HG02642 (cell line): ENCODE data around the gene ERC1.
"Not testable (repeated sequence)": the region's sequence is repeated elsewhere in the genome, so short reads cannot be mapped to it uniquely, and the experiment has no call there.

Experiments
- ATAC-seq: cut with Tn5 transposase; IDR thresholded peaks from one replicate; pipeline ENCODE4 v1.9.1; 2021; ENCODE audit warnings: mild to moderate bottlenecking; ENCODE audit not compliant: unreplicated experiment, poor library complexity

The ERC1 gene

DNA sequence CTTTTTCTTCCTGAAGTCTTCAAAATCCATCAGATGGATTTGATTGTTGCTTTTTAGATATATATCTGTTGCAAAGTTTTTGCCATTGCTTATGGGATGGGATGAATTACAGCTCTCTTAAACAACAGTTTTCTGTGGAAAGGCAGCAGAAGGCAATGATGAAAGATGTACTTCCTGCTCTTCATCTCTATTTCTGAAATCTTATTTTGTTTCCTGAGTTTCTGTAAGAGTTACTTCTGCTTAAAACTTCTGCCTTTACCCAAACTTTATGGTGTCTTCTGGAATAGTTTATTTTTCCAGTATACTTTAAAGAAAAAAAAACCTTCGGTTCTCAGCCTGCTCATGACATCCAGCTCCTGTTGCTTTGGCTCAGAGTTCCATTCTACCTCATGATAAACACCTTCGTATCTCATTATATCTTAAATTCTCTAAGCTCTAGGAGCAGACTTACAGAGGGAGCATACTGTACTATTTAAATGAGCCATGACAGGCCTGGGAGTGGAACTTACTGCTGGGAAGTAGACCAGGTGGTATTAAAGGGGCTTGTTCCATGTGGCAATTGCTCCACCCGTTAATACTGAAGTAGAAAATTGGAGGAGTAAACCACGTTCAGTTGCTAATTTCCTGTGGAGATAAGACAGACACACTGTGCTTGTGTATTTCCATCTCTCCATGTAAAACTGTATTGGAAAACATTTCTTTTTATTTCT, 314.9 kb downstream of the ERC1 start:
- no peak for ATAC-seq

DNA sequence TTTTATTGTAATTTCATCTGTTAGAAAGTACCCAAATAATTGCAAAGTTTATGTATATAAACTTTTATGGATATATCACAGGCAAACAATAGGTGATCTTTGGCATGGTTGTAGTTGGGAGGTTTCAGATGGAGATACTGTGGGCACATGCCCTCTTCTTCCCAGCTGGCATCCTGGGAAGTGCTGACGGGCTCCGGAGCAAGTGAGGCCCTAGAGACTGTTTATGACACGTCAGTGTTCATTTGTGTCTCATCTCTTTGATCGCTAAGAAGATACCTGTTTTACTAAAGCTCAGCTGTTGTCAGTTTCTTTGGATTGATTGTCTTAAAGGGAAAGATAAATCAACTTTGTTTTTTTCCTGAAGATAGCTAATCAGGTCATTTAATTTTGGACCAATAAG, 315.8 kb downstream of the ERC1 start:
- ATAC-seq, result no peak

DNA sequence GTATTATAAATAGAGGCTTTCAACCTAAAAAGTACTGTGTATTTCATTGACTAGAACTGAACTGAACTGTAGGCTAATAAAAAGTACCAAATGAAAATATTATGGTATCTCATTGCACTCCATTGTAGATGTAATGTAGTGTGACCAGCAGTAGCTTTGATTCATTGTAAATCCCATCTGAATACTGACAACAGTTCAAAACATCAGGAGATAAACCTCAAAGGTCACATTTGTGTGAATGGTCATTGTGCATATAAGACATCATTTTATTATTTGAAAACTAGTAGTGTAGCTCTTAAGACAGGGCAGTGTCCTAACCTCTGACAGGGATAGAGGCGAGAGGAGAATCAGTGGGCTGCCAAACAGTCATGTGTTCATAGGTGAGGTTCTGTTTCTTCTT, 316.8 kb downstream of the ERC1 start:
- ATAC-seq, result no peak

DNA sequence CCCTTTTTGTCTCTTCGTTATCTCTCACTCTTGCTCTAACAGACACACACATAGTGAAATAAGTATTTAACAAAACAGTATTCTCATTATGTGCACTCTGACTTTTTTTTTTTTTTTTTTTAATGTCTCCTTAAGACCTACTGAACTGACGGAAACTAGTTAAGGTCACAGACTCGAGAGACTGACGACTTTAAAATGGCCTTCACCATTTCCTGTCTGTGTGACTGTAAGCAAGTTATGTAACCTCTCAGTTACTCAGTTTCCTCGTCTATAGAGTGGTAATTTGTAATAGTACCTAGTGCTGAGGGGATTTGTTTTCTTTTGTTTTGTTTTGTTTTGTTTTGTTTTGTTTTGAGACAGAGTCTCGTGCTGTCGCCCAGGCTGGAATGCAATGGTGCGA, 318.6 kb downstream of the ERC1 start:
- no peak for ATAC-seq

GRCh38 chr12:1310653-1311052, 319.6 kb downstream of the ERC1 start:
- ATAC-seq, result no peak

GRCh38 chr12:1311145-1311544, 320.1 kb downstream of the ERC1 start:
- no peak for ATAC-seq

DNA sequence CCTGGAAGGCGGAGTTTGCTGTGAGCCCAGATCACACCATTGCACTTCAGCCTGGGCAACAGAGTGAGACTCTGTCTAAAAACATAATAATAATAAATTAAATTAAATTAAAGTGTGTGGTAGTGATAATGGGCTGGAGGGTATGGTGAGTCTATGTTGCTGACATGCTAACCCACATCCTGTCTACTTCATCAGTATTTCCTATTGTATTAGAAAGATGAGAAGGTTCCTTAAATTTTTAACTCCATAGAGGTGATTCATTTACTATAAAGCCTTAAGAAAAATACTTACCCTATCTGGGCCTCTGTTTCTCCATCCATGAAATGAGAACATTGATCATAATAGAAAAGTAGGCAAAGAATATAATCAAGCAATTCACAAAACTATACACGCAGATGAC, 322.9 kb downstream of the ERC1 start:
- no peak for ATAC-seq

DNA sequence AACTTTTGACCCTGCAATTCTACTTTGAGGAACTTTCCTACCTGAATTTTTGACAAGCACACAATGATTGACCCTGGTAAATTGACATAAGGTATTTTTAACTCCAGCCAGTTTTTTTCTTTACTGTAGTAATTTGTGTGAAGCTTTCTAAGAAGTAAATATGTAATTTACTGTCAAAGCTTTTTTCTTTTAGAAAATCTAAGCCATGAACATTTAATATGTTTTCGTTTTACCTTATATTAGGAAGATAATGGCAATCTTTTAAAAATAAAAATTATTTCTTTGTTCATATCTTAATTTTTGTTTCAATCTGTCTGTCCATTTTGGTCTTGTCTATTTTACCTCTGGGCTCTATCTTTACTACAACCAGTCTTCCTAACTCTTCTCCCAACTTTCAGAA, 323.5 kb downstream of the ERC1 start:
- ATAC-seq, result no peak

DNA sequence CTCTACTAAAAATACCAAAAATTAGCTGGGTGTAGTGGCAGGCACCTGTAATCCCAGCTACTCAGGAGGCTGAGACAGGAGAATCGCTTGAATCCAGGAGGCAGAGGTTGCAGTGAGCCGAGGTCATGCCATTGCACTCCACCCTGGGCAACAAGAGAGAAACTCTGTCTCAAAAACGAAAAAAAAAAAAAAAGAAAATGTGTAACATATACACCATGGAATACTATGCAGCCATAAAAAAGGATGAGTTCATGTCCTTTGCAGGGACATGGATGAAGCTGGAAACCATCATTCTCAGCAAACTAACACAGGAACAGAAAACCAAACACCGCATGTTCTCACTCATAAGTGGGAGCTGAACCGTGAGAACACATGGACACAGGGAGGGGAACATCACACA, 326.0 kb downstream of the ERC1 start:
- ATAC-seq, result not testable (repeated sequence)

DNA sequence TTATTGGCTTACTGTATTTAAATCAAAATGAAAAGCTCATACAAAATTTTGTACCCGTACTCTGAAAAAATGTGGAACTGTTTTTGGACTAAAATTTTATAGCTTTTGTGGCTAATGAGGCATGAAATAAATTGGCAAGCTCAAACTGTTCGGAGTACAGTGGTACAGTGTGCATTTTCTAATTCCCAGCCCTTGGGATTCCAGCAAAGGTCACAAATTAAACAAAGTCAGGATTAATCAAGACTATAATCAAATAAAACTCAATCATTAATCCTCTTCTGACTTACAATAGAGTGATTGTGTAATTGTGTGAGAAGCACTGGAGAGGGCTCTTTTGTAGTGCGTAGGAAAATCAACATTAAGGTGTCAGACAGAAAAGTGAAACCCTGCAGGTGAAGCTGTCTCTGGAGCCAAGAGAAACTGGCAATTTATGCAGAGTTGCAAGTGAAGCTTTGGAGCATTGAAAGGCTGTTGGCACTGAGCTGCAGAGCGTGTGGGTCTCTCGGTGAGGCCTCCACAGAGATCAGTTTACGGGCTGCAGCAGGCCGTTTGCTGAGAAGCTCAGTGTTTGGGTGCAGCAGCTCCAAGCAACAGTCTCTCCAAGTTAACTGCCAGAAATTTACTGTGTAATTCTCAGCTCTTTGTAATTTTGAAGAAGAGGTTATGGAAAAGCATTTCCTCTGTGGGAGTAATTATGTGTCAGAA, 327.5 kb downstream of the ERC1 start:
- ATAC-seq, result no peak

- no peak for ATAC-seq
These were observed 328.2 kb downstream of the ERC1 start for GRCh38 chr12:1319212-1319611.

DNA sequence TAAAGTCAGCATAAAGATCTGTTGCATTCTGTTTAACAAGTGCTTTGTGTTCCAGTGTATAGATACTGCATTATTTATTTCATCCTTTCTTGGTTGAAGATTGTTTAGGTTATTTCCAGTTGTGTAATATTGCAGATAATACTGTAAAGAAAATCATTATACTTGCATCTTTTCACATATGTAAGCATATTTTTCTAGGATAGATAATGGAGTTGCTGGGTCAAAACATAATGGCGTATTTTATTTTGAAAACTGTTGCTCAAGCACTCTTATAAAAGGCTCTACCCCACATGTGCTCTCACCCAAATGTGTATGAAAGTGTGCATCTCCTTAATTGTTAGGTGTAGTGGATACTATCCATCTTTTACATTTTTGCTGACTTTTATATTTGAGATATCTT, 329.0 kb downstream of the ERC1 start:
- no peak for ATAC-seq

DNA sequence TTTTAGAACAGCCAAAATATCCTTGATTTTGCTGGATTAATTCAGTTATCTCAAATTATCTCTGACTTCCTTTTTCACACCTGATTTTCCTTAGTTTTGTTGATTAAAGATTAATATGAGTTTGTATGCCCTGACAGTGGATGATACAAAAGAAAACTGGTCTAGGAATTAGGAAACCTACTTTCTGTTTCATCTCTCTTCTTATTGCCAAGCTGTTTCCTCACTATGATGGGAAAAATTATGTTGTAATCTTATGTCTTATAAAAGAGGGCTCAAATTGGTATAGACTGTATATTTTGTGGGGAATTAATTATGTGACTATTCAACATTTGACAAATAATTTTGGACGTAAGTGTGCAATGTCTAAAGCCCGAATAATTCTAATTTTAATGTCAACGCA, 331.8 kb downstream of the ERC1 start:
- no peak for ATAC-seq

DNA sequence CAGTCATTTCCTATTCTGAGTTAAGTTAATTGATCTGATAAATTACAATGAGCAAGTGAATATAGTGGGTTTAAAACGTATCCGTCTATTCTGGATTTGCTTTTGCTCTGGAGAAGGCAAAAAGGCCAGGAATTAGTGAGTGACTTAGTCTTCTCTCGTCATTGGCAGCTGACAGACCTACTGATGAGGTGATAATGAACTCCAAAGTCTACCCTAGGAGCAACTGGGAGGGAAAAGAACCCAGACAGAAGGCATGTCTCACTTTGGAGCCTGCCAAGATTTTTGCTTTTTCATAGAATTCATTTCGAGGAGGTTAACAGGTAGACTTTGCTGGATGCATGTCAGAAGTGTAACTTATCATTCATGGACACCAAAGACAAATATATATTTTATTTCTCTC, 333.1 kb downstream of the ERC1 start:
- no peak for ATAC-seq

GRCh38 chr12:1324910-1325309, 333.9 kb downstream of the ERC1 start:
- no peak for ATAC-seq

- ATAC-seq, result no peak
These were observed 334.6 kb downstream of the ERC1 start for GRCh38 chr12:1325666-1326065.

DNA sequence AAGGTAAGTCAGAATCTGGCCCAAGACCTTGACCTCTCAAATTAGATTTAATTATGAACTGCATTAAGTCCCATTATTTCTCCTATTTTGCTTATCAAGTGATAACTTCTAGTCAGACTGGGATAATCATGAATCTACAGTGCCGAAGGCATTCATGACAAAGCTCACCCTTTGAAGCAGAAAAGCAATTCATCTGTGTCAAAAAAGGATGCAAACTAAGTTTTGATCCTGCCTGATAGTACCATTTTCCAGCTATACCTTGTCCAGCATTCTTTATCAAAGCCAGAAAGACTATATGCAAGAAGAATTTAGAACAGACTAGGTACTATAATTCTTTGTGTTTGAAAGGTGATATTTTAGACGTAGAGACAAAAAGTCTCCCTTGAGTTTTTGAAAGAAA, 335.2 kb downstream of the ERC1 start:
- ATAC-seq, result no peak

- ATAC-seq, result no peak
These were observed 337.4 kb downstream of the ERC1 start for GRCh38 chr12:1328391-1328790.

DNA sequence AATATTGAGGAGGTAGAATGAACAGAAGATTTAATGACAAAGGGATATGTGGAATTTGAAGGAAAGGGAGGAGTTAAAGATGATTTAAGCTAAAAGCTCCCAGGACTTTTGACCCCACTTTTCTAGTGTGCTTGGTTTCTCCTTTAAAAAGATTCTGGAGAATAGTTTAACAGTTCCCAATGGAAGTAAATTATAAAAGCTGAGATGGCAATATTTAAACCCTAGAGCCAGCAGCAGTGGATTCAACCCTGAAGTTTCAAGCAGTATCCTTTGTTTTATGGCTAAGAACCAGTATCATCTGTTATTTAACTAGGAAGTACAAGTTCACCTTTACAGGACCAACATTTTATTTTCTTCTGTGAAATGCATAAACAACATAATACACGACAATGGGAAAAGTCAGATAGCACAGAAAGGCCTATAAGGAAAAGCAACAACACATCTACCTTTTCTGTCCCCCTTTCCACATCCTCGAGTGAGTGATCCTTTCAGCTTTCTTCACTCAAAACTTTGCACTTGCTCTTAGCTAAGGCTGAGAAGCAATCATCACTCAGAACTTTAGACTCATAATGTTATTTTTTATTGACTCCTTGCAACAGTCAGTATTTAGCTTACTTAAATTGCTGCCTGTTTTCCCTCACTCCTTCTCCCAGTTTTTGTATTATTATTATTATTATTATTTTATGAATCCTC, 338.9 kb downstream of the ERC1 start:
- no peak for ATAC-seq

- ATAC-seq, result no peak
These were observed 339.4 kb downstream of the ERC1 start for GRCh38 chr12:1330477-1330827.

- ATAC-seq, result no peak
These were observed 341.3 kb downstream of the ERC1 start for GRCh38 chr12:1332327-1332726.
